ENCODE measurements around the gene ZBTB12. TPM values are rescaled to one million over a fixed set of nuclear protein-coding genes. Genes with fewer than 3 reads are reported as not detected.
"Not testable (repeated sequence)": the region's sequence is repeated elsewhere in the genome, so short reads cannot be mapped to it uniquely, and the experiment has no call there.

The ZBTB12 gene
- total RNA-seq, 1 donor from 2014 or later = 1.9 TPM

DNA sequence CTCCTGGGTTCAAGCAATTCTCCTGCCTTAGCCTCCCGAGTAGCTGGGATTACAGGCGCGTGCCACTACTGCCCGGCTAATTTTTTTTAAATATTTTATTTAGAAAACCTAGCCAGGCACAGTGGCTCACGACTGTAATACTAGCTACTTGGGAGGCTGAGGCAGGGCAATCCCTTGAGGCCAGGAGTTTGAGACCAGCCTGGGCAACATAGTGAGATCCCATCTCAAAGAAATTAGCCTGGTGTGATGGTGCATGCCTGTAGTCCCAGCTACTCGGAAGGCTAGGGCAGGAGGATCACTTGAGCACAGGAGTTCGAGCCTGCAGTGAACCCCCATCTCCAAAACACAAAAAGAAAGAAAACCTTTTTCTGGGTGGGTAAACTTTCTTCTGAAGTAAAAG, 25.5 kb downstream of the ZBTB12 start:
- DNase-seq (ENCODE audit: low spot score) = no peak

GRCh38 chr6:31875877-31876276, 26.0 kb downstream of the ZBTB12 start:
- no peak for DNase-seq (ENCODE audit: low spot score)

- no peak for DNase-seq (ENCODE audit: low spot score)
These were observed 26.9 kb downstream of the ZBTB12 start for GRCh38 chr6:31874836-31875572.

DNA sequence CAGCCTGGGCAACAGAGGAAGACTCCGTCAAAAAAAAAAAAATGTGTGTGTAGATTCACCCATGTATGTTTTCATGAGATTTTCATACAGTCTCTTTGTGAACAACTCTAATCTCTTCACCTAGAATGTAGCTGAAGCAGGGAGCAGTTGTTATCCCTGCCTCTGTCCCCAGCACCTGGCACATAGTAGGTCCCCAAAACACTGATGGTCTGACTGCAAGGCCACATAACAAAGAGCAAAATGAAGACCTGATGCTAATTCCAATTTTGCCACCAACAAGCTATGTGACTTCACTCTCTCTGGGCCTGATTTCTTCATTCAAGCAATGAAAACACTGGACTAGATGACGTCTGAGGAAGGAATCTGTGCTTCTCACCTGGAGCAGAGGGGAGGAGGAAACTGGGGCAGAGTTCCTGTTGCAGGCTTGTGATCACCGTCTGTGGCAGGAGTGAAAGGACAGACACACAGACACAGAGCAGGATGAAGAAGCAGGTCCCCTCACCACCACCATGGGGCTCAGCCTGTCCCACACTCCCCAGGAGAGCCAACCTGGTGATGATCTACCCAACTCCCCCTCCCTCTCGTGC, 27.7 kb downstream of the ZBTB12 start:
- no peak for DNase-seq (ENCODE audit: low spot score)

GRCh38 chr6:31871046-31871659, 30.7 kb downstream of the ZBTB12 start:
- DNase-seq (ENCODE audit: low spot score) = peak; percentile 78

DNA sequence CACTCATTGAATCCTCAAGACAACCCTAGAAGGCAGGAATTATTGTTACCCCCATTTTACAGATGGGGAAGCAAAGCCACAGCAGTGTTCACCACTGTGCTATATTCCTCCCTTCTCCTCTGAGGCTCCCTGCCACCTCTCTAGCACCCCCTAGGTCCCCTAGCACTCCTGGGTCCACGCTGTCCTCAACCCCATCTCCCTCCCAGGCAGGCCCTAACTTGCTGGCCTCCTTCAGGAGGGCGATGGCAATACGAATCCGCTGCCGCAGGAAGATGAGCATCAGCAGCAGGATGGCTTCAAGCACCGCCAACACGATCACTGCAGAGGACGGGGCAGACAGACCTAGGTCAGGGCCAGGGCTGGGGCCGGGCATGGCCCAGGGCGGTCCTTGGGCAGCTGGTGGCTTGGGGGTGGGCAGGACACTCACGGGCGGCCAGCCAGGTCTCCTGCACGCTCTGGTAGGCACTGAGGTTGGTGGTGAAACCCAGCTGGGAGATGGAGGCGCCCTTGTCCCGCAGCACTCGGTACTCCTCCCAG, 31.4 kb downstream of the ZBTB12 start:
- DNase-seq (ENCODE audit: low spot score) = no peak

DNA sequence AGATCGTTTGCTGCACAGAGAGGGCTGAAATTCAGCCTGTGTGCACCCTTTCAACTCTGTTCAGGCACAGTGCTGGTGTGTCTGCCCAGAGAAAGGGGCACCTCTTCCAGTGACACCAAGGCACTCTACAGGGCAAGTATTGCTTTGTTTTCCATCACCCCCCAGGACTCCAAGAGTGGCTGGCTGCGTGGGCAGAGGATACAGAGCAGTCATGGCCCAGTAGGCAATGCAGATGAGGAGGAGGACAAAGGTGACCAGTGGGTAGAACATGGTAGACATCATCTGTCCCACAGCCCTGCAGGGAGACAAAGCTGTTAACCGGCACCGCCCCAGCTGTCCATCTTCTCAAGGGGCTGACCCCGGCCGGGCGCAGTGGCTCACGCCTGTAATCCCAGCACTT, 32.5 kb downstream of the ZBTB12 start:
- DNase-seq (ENCODE audit: low spot score) = no peak

DNA sequence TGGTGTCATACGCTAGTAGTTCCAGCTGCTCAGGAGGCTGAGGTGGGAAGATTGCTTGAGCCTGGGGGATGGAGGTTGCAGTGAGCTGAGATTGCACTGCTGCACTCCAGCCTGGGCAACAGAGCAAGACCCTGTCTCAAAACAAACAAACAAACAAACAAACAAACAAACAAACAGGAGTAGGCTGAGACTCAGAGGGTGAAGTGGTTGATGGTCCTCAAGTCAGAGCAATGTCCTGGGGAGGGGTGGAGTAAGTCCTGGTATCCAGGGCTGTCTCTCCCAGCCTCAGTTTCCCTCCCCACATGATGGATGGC, 33.3 kb downstream of the ZBTB12 start:
- not testable (repeated sequence) for DNase-seq (ENCODE audit: low spot score)

GRCh38 chr6:31865205-31866118, 36.4 kb downstream of the ZBTB12 start:
- DNase-seq (ENCODE audit: low spot score) = no peak

DNA sequence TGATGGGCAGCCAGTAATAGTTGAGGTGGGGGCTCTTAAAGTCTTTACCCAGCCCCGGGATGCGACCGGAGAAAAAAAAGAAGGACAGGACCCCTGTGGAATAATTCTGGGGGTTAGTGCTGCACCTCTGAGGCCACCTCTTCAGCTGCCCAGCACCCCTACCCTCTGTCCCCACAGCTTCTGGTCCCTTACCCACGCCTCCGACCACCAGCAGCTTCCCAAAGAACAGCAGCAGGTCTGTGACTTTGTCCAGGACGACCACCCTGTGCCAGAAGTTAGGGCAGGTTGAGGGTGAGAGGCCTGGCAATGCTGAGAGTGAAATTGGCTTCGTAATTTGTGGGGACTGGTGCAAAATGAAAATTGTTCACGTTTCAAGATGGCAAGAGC, 37.1 kb downstream of the ZBTB12 start:
- DNase-seq (ENCODE audit: low spot score) = no peak

GRCh38 chr6:31864123-31864562, 37.7 kb downstream of the ZBTB12 start:
- DNase-seq (ENCODE audit: low spot score) = not testable (repeated sequence)

DNA sequence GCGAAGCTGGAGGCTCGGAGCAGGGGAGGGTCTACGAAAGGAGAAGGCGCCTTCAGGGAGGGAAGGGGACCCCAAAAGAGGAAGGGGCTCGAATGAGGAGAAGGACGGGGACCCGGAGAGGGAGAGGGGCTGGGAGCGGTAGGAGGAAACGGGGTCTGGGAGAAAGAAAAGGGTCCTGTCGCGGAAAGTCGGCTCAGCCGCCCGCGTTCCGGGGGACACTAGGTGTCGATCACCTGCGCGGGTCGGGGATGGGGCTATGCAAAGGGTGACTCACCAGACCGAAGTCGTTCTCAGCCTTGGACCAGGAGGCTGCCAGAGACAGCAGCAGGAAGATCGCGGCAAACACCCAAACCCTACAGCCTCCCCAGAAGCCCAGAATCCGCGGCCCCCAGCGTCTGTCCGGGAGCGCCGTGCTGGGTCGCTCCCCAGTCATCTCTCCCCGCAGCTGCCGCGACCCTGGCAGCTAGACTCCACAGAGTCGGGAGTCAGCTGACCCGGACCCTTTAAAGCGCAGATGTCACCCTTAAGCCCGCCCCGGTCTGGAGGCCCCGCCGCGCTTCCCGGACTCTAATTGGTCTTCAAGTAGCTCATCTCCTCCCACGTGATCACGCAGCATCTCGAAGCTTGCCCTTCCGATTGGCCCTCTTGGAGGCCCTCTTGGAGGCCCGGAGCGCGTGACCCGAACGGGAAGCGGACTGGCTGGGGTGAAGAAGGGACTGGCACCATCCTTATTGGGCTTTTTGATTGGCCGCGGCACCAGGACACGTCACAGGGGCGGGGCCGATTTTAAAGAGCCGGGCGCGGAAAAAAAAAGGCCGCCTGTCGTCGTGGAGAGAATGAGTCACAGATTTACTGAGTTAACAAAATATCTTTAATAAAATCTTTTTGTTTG, 39.3 kb downstream of the ZBTB12 start, which contains the start of gene NEU1:
TSS of gene NEU1 (minus strand) at position 478 of the 892 bp plus-strand sequence. CDS start at position 433, 45 bp downstream.
- peak; percentile 100 for DNase-seq (ENCODE audit: low spot score)

- DNase-seq (ENCODE audit: low spot score) = no peak
These were observed 40.0 kb downstream of the ZBTB12 start for GRCh38 chr6:31861919-31862343.

DNA sequence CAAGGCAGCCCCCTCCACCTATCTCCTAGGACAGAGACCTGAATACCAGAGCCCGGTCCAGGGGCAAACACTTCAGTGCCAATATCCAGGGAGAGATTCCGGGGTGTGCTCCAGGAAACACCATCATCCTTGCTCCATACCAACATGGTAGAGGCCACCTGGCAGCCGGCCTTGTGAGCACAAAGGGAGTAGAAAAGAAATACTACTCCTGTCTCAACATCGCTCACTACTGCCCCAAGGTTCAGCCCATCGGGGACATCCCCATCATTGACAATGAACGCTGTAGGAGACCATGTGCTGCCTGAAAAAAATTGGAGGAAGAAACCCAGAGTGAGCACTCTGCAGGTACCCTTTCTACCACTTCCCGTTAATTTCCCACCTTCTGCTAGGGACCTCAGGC, 40.7 kb downstream of the ZBTB12 start:
- no peak for DNase-seq (ENCODE audit: low spot score)

DNA sequence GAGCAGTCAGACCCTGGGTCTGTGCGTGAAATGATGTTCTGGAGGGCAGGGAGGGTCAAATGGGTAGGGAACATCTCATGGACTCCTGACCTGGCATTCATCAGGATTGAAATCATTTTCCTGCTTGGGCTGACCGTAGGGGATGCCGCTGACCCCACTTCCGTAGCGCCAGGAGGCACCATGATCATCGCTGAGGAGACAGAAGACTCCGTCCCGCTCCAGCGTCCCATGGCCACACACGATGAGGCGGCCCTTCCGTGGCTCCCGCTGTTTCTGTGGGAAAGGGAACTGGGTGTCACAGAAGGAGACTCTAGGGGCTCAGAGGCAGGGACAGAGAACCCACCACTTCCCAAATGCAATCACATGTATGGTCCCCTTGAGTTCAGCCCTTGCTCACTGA, 41.5 kb downstream of the ZBTB12 start:
- DNase-seq (ENCODE audit: low spot score) = no peak

DNA sequence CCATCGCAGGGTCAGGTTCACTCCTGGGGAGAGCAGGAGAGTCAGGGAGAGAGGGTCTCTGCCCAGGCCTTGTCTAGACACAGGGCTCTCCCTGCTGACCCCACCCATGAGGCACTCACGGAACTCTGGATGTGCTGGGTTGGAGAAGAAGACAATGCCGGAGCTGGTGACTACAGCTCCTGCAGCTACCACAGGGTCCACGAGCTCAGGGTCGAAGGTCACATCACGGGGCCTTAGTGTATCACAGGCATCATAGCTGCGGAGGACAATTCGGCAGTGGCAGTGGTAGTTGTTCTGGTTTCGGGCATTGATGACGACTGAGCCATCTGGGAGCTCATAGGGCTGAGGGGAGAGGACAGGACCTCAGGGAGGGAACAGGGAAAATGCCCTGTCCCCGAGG, 42.0 kb downstream of the ZBTB12 start:
- no peak for DNase-seq (ENCODE audit: low spot score)

- no peak for DNase-seq (ENCODE audit: low spot score)
These were observed 43.2 kb downstream of the ZBTB12 start for GRCh38 chr6:31858707-31859106.

GRCh38 chr6:31857774-31858173, 44.1 kb downstream of the ZBTB12 start:
- DNase-seq (ENCODE audit: low spot score) = not testable (repeated sequence)

DNA sequence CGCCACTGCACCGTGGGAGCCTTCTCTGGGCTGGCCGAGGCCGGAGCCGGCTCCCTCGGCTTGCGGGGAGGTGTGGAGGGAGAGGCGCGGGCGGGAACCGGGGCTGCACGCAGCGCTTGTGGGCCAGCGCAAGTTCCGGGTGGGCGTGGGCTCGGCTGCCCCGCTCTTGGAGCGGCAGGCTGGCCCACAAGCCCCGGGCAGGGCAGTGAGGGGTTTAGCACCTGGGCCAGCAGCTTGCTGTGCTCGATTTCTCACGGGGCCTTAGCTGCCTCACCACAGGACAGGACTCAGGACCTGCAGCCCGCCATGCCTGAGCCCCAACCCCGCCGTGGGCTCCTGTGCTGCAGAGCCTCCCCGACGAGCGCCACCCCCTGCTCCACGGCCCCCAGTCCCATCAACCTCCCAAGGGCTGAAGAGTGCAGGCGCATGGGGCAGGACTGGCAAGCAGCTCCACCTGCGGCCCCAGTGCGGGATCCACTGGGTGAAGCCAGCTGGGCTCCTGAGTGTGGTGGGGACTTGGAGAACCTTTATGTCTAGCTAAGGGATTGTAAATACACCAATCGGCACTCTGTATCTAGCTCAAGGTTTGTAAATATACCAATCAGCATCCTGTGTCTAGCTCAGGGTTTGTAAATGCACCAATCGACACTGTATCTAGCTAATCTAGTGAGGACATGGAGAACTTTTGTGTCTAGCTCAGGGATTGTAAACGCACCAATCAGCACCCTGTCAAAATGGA, 49.7 kb downstream of the ZBTB12 start:
- not testable (repeated sequence) for DNase-seq (ENCODE audit: low spot score)

DNA sequence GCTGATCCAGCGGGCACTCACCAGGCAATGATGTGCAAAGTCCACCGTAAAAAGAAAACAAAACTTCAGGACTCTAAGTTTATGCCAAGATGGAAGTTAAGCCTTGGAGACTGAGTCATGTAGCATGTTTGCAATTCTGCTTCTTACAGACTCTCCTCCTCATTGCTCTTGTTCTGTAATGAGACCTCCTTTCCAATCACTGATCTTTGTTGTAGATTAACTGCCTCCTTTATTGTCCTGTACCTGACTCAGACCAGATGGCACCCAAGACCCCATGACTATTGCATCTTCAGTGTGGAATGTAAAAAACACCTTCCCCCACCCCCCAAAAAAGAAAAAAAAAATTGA, 50.4 kb downstream of the ZBTB12 start:
- no peak for DNase-seq (ENCODE audit: low spot score)
